ENCODE data around the gene PAQR5.

Gene PAQR5

DNA sequence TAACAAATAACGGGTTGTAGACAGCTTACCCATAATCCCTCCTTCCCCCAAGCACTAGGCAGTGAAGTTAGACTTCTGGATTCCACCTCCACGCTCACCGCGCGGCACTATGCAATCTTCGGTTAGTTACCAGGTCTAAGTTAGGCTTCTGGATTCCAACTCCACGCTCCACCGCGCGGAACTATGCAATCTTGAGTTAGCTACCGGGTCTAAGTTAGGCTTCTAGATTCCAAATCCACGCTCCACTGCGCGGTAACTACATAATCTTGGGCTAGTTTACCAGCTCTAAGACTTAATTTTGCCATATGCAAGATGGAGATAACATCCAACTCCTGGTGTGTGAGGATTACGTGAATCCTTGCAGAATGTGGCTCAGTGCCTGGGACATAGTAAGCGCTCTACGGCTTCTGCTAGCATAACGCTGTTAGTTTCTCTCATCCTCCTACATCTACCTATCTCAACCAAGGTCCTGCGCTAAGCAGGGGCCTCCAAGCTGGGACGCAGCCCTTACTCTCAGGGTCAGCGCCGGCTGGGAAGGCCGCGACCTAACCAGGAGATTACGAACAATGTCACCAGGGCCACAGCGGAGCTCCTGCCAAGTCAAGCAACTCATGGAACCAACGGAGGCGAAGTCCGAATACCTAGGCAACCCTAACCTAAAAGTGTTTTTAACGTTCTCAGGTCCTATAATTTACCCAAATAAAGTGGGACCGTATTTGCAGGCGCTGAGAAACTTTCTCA, 153.4 kb downstream of the PAQR5 start:
- H2AFZ ChIP-seq (ENCODE audit: low read length), result peak overlapping the region; percentile 90
- peaks cover 5% of the 10 kb centered on the region; the same call in 1 of the 2 replicates for H3F3A ChIP-seq (ENCODE audit: low read depth)
- H3K9me2 ChIP-seq (replicated peaks; ENCODE audit: low read depth, low read length), result no peaks in the 10 kb centered on the region
- H3K9ac ChIP-seq (ENCODE audit: low read depth, low read length, poor library complexity, severe bottlenecking), result peak overlapping the region; percentile 86
- peaks cover 44% of the 10 kb centered on the region for H4K20me1 ChIP-seq (ENCODE audit: insufficient read depth, low read length, poor library complexity, severe bottlenecking)
- peaks cover 30% of the 10 kb centered on the region for H3K4me1 ChIP-seq (ENCODE audit: insufficient read depth, low read length, poor library complexity, severe bottlenecking)
- peaks cover 44% of the 10 kb centered on the region for H3K79me2 ChIP-seq (ENCODE audit: insufficient read depth, low read length)
- peaks cover 43% of the 10 kb centered on the region for H3K36me3 ChIP-seq (ENCODE audit: insufficient read depth, low read length)
- no peaks in the 10 kb centered on the region for H3K9me3 ChIP-seq (ENCODE audit: insufficient read depth, low read depth, low read length)
- peak overlapping the region; percentile 86 for H3K4me3 ChIP-seq (ENCODE audit: low read length, poor library complexity, severe bottlenecking)
- peaks cover 10% of the 10 kb centered on the region for H3K27me3 ChIP-seq (ENCODE audit: insufficient read depth, low read length, poor library complexity, severe bottlenecking)
- H3K4me2 ChIP-seq (ENCODE audit: low read depth, low read length, poor library complexity, severe bottlenecking), result peak overlapping the region; percentile 80
- TF ChIP-seq CTCF (conservative IDR thresholded peaks at IDR 0.05; ENCODE audit: low read length) (no peak), EZH2phosphoT487 (IDR thresholded peaks at IDR 0.05; ENCODE audit: borderline replicate concordance) (no peak)

GRCh38 chr15:69452692-69453521, 154.2 kb downstream of the PAQR5 start, which contains the start of gene RPLP1:
Gene RPLP1 (plus strand): TSS chr15:69452818. CDS start chr15:69452949, 131 bp downstream.
- Histone ChIP-seq H2AFZ (ENCODE audit: low read length) (peak within 1 kb of the TSS; percentile 90), H4K20me1 (ENCODE audit: insufficient read depth, low read length, poor library complexity, severe bottlenecking) (peaks cover 48% of the 10 kb centered on the region), H3K9me2 (replicated peaks; ENCODE audit: low read depth, low read length) (no peaks in the 10 kb centered on the region), H3K4me3 (ENCODE audit: low read length, poor library complexity, severe bottlenecking) (peak within 1 kb of the TSS; percentile 86), H3K27me3 (ENCODE audit: insufficient read depth, low read length, poor library complexity, severe bottlenecking) (peaks cover 10% of the 10 kb centered on the region), H3F3A (ENCODE audit: low read depth) (peaks cover 13% of the 10 kb centered on the region; the same call in 1 of the 2 replicates), H3K79me2 (ENCODE audit: insufficient read depth, low read length) (peaks cover 44% of the 10 kb centered on the region), H3K4me1 (ENCODE audit: insufficient read depth, low read length, poor library complexity, severe bottlenecking) (peaks cover 30% of the 10 kb centered on the region), H3K4me2 (ENCODE audit: low read depth, low read length, poor library complexity, severe bottlenecking) (peak within 1 kb of the TSS; percentile 95), H3K9ac (ENCODE audit: low read depth, low read length, poor library complexity, severe bottlenecking) (peak within 1 kb of the TSS; percentile 86), H3K36me3 (ENCODE audit: insufficient read depth, low read length) (peaks cover 42% of the 10 kb centered on the region), H3K9me3 (ENCODE audit: insufficient read depth, low read depth, low read length) (no peaks in the 10 kb centered on the region)
- no peak for TF ChIP-seq CTCF (conservative IDR thresholded peaks at IDR 0.05; ENCODE audit: low read length)
- TF ChIP-seq EZH2phosphoT487 (IDR thresholded peaks at IDR 0.05; ENCODE audit: borderline replicate concordance), result no peak

DNA sequence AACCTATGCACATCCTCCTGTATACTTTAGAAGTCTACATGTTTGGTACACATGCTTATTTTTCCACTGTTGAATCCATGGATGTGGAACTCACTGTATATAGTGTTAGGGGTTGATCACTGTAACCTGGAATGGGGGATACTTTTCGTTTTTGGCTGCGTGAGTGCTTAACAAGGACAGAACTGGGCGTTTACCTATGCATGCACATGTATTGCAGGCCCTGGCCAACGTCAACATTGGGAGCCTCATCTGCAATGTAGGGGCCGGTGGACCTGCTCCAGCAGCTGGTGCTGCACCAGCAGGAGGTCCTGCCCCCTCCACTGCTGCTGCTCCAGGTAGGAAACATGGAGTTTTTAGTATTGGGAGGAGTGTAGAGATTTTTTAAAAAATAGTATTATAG, 156.2 kb downstream of the PAQR5 start:
- Histone ChIP-seq H3K9me3 (ENCODE audit: insufficient read depth, low read depth, low read length) (no peaks in the 10 kb centered on the region), H3K9me2 (replicated peaks; ENCODE audit: low read depth, low read length) (no peaks in the 10 kb centered on the region), H3K4me3 (ENCODE audit: low read length, poor library complexity, severe bottlenecking) (peak overlapping the region; percentile 86), H3K4me1 (ENCODE audit: insufficient read depth, low read length, poor library complexity, severe bottlenecking) (peaks cover 30% of the 10 kb centered on the region), H3K27me3 (ENCODE audit: insufficient read depth, low read length, poor library complexity, severe bottlenecking) (peaks cover 10% of the 10 kb centered on the region), H2AFZ (ENCODE audit: low read length) (no peak overlapping the region), H3K79me2 (ENCODE audit: insufficient read depth, low read length) (peaks cover 44% of the 10 kb centered on the region), H4K20me1 (ENCODE audit: insufficient read depth, low read length, poor library complexity, severe bottlenecking) (peaks cover 48% of the 10 kb centered on the region), H3K4me2 (ENCODE audit: low read depth, low read length, poor library complexity, severe bottlenecking) (peak overlapping the region; percentile 95), H3F3A (ENCODE audit: low read depth) (peaks cover 16% of the 10 kb centered on the region; the same call in 1 of the 2 replicates), H3K9ac (ENCODE audit: low read depth, low read length, poor library complexity, severe bottlenecking) (peak overlapping the region; percentile 86), H3K36me3 (ENCODE audit: insufficient read depth, low read length) (peaks cover 35% of the 10 kb centered on the region)
- TF ChIP-seq EZH2phosphoT487 (IDR thresholded peaks at IDR 0.05; ENCODE audit: borderline replicate concordance), result no peak
- TF ChIP-seq CTCF (conservative IDR thresholded peaks at IDR 0.05; ENCODE audit: low read length), result no peak

Data from Loucy (cell line).